Left lung (tissue), 10 donors: ENCODE data around the gene RNF223. TPM values are rescaled to one million over a fixed set of nuclear protein-coding genes. Genes with fewer than 3 reads are reported as not detected.
"Not testable (repeated sequence)": the region's sequence is repeated elsewhere in the genome, so short reads cannot be mapped to it uniquely, and the experiment has no call there.

ENCODE experiments used
- ATAC-seq: fragments of 200-7000 bp; cut with Tn5 transposase; one replicate; pipeline ENCODE4 v1.9.1; 2020; ENCODE audit warnings: moderate library complexity
- DNase-seq, 4 donors: peaks; one replicate each; pipeline ENCODE4 v3.0.0-alpha.2; 2013 to 2020
- H3K27ac ChIP-seq, 2 donors: fragments of 200-600 bp; sonication (generic) in 1 of 2; one replicate each; pipeline versions ENCODE4 v1.5.0 to v1.8.0; 2020 to 2021
- H3K27me3 ChIP-seq, 2 donors: fragments of 200-600 bp; sonication (generic) in 1 of 2; one replicate each; pipeline versions ENCODE4 v1.5.0 to v1.8.0; 2020 to 2021
- H3K36me3 ChIP-seq, 2 donors: fragments of 200-600 bp; sonication (generic) in 1 of 2; one replicate each; pipeline versions ENCODE4 v1.5.0 to v1.8.0; 2020 to 2021
- H3K4me1 ChIP-seq, 2 donors: fragments of 200-600 bp; one replicate each; pipeline ENCODE4 v1.8.0; 2021
- H3K4me3 ChIP-seq, 2 donors: fragments of 200-600 bp; sonication (generic) in 1 of 2; one replicate each; pipeline versions ENCODE4 v1.5.0 to v1.8.0; 2020 to 2021; ENCODE audit warnings: mild to moderate bottlenecking in 1 of 2
- H3K9me3 ChIP-seq, 2 donors: fragments of 200-600 bp; sonication (generic) in 1 of 2; one replicate each; pipeline versions ENCODE4 v1.5.0 to v1.8.0; 2020 to 2021
- intact Hi-C, 2 donors: fragments of 100-400 bp; cut with DNase I; formaldehyde crosslinking; loops; one replicate each; pipeline versions ENCODE4 v1.11.2 to v1.14.2; 2022
- polyA plus RNA-seq, 6 donors: library from polyadenylated mRNA; unstranded; fragments of 120-200 nt; gene quantifications; one replicate each; pipeline ENCODE4 v1.2.1, GENCODE V29; 2013; ENCODE audit not compliant: insufficient read length in 6 of 6
- total RNA-seq, 2 donors: library from RNA; stranded (reverse); fragmentation: NEBNext Ultra II Directional; extraction: Animal tissue kit (Norgen Biotek cat#: 25700); gene quantifications; one replicate each; pipeline ENCODE4 v1.2.1, GENCODE V29; 2021
- TF ChIP-seq, protein P1 (sequence below), 2 donors: fragments of 200-600 bp; sonication (generic) in 1 of 2; IDR thresholded peaks; one replicate each; pipeline versions ENCODE4 v1.5.0 to v1.8.0; 2021; ENCODE audit warnings: antibody characterized with exemption in 2 of 2
- donor health status: DM: no; HTN: yes; CAD: no.
- donor health status: DM: no; HTN: no; CAD: no.

RNF223 gene
- total and polyA plus RNA-seq, 8 donors, result 0.13 to 1.7 (median 0.18) TPM

DNA sequence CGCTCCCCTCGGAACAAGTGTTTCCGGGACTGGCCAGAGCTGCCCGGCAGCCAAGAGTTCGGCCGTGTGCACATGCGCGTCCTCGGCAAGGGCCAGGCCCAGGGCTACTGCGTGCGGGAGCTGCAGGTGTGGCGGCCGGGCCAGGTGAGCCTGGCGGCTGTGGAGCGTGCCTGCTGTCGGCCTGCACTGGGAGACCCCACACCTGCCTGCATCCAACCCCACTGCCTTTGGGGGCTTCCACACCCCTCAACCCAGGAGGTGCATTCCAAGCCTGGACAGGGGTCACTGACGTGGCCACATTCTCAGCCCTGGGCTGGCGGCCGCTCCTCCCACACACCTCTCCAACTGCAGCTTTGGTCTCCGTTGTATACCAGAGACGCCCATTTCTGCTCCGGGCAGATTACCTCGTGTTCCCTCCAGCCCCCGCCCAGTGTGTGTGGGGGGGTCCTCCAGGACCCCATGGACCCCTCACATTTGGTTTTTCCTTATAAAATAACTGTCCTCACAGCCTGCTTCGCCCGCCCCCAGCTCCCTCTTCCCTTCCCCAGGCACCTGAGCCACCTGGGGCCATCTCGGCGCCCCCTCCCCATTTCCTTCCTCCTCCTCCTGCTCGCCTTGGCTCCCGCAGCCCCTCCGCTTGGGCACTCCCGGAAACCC lies 6.1 kb downstream of the RNF223 start:
- peaks cover 4 to 33% of the 10 kb centered on the region in 2 donors for H3K4me1 ChIP-seq
- H3K27ac ChIP-seq, result peak overlapping the region in 1 of 2 donors; percentile 28
- peaks cover 8 to 92% of the 10 kb centered on the region in 2 donors for H3K27me3 ChIP-seq
- intact Hi-C loops, result no loop called here
- TF ChIP-seq, protein P1, sequence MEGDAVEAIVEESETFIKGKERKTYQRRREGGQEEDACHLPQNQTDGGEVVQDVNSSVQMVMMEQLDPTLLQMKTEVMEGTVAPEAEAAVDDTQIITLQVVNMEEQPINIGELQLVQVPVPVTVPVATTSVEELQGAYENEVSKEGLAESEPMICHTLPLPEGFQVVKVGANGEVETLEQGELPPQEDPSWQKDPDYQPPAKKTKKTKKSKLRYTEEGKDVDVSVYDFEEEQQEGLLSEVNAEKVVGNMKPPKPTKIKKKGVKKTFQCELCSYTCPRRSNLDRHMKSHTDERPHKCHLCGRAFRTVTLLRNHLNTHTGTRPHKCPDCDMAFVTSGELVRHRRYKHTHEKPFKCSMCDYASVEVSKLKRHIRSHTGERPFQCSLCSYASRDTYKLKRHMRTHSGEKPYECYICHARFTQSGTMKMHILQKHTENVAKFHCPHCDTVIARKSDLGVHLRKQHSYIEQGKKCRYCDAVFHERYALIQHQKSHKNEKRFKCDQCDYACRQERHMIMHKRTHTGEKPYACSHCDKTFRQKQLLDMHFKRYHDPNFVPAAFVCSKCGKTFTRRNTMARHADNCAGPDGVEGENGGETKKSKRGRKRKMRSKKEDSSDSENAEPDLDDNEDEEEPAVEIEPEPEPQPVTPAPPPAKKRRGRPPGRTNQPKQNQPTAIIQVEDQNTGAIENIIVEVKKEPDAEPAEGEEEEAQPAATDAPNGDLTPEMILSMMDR (IDR thresholded peaks at IDR 0.05), result no peak
- no peaks in the 10 kb centered on the region for H3K9me3 ChIP-seq
- H3K36me3 ChIP-seq, result no peaks in the 10 kb centered on the region
- ATAC-seq, result peak; percentile 39
- peak overlapping the region; percentile 31 to 49 for H3K4me3 ChIP-seq
- peak in 2 of 4 donors; percentile 57 to 87 for DNase-seq

DNA sequence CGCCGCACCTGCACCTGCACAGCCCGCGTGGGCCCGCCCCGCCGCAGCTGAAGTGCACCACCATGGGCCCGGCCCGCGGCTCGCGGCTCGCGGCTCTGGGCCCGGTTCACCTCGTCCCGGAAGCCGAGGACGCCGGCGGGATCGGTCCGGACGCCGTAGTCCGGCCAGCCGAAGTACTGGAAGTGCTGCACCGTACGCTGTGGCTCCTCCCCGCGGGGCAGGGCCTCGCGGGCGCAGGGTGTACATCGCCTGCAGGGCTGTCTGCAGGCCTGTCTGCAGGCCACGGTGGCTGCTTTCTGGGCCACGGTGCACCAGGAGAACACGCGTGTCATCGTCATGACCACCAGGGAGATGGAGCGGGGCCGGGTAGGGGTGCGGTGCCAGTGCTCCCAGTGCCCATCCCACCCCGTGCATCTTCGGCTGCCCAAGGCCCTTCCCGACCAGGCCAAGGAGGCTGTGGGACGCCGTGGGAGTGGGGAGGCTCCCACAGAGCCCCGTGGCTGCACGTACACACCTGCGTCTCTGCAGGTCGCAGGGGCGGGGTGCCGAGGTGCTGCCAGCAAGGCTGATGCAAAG lies 6.7 kb downstream of the RNF223 start:
- peaks cover 15 to 92% of the 10 kb centered on the region in 2 donors for H3K27me3 ChIP-seq
- H3K4me3 ChIP-seq, result peak overlapping the region in 1 of 2 donors; percentile 49
- peaks cover 4 to 33% of the 10 kb centered on the region in 2 donors for H3K4me1 ChIP-seq
- TF ChIP-seq, protein P1 (IDR thresholded peaks at IDR 0.05), result no peak
- H3K27ac ChIP-seq, result no peak overlapping the region
- no peaks in the 10 kb centered on the region for H3K9me3 ChIP-seq
- ATAC-seq (no peak), DNase-seq (no peak)
- intact Hi-C loops, result no loop called here
- no peaks in the 10 kb centered on the region for H3K36me3 ChIP-seq

DNA sequence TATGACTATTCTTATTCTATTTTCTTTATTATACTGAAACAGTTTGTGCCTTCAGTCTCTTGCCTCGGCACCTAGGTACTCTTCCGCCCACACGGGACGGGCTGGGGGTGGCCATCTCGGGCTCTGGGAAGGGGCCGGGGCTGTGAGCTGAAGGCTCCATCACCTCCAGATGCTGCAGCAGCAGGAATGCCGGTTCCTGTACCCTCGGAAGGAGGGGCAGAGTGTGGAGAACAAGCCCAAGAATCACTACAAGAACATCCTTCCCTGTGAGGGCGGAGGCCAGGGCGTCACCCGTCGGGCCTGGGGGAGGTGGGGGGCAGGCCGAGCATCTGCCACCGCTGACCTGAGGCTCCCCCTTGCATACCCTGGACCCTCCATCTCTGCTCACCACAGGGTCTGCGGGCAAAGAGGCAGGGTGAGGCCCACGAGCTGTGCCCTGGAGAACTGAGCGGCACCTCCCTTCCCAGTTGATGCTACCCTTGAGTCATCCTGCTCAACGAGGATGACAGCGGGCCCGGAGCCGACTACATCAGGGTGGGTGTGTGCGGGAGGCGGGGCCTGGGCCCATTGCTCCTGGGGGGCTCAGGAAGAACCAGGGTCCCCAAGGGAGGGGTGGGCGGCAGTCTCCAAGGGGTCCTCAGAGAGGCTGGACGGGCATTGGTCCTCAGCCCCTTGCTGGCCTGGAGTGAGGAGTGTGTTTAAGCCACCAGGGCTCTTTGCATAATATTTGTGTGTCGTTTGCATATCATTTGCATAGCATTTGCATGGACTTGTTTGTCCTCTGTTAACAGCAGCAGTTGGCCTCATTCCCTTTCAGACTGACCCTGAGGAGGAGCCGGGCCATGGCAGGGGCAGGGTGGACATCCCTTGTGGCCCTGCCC lies 7.5 kb downstream of the RNF223 start:
- TF ChIP-seq, protein P1 (IDR thresholded peaks at IDR 0.05), result no peak
- no peak overlapping the region for H3K27ac ChIP-seq
- no peaks in the 10 kb centered on the region for H3K36me3 ChIP-seq
- no peak for ATAC-seq
- no peak overlapping the region for H3K4me3 ChIP-seq
- H3K27me3 ChIP-seq, result peaks cover 17 to 92% of the 10 kb centered on the region in 2 donors
- H3K4me1 ChIP-seq, result peaks cover 4 to 33% of the 10 kb centered on the region in 2 donors
- intact Hi-C loops, result no loop called here
- no peak for DNase-seq
- H3K9me3 ChIP-seq, result no peaks in the 10 kb centered on the region

DNA sequence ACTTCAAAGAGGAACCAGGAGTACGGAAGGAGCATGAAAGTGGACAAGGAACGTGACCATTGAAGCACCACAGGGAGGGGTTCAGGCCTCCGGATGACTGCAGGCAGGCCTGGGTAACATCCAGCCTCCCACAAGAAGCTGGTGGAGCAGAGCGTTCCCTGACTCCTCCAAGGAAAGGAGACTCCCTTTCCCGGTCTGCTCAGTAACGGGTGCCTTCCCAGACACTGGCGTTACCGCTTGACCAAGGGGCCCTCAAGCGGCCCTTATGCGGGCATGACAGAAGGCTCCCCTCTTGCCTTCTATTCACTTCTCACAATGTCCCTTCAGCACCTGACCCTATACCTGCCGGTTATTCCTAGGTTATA lies 8.2 kb downstream of the RNF223 start:
- H3K4me1 ChIP-seq, result peaks cover 4 to 33% of the 10 kb centered on the region in 2 donors
- H3K27ac ChIP-seq, DNase-seq, intact Hi-C loops, H3K36me3 ChIP-seq, H3K9me3 ChIP-seq, H3K4me3 ChIP-seq, ATAC-seq: not testable (repeated sequence)
- peaks cover 23 to 92% of the 10 kb centered on the region in 2 donors for H3K27me3 ChIP-seq

DNA sequence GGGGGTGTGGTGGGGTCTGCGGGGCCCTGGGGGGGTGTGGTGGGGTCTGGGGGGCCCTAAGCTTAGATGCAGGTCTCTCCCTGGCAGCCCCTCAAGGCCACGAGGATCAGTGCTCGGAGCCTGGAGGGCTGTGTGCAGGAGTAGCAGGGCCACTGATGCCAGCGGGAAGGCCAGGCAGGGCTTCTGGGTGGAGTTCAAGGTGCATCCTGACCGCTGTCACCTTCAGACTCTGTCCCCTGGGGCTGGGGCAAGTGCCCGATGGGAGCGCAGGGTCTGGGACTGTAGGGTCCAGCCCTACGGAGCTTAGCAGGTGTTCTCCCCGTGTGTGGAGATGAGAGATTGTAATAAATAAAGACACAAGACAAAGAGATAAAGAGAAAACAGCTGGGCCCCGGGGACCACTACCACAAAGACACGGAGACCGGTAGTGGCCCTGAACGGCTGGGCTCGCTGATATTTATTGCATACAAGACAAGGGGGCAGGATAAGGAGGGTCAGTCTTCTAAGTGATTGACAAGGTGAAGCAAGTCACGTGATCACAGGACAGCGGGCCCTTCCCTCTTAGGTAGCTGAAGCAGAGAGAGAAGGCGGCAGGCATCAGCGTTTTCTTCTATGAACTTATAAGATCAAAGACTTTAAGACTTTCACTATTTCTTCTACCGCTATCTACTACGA lies 8.7 kb downstream of the RNF223 start:
- peaks cover 4 to 33% of the 10 kb centered on the region in 2 donors for H3K4me1 ChIP-seq
- H3K27ac ChIP-seq, result no peak overlapping the region
- no peaks in the 10 kb centered on the region for H3K36me3 ChIP-seq
- no peaks in the 10 kb centered on the region for H3K9me3 ChIP-seq
- intact Hi-C loops, result no loop called here
- no peak for ATAC-seq
- TF ChIP-seq, protein P1 (IDR thresholded peaks at IDR 0.05), result no peak
- peaks cover 28 to 94% of the 10 kb centered on the region in 2 donors for H3K27me3 ChIP-seq
- no peak for DNase-seq
- H3K4me3 ChIP-seq, result no peak overlapping the region
